GM12891 (cell line): ENCODE results near the gene CNIH2.

Source experiments
- PAX5 ChIP-seq: IDR thresholded peaks from 2 replicates; pipeline ENCODE4 v1.6.1; 2011; ENCODE audit warnings: low read length, moderate library complexity, mild to moderate bottlenecking; ENCODE audit not compliant: insufficient read depth, severe bottlenecking
- POLR2A ChIP-seq: IDR thresholded peaks from 2 replicates; pipeline ENCODE4 v1.6.1; 2011; ENCODE audit warnings: low read depth, low read length, control low read depth
- POLR2AphosphoS5 ChIP-seq: IDR thresholded peaks from 2 replicates; pipeline ENCODE4 v1.6.1; 2011; ENCODE audit warnings: low read depth, low read length, control low read depth
- SPI1 ChIP-seq: IDR thresholded peaks from 2 replicates; pipeline ENCODE4 v1.6.1; 2011; ENCODE audit warnings: low read depth, low read length, control low read depth
- TAF1 ChIP-seq: IDR thresholded peaks from 2 replicates; pipeline ENCODE4 v1.6.1; 2011; ENCODE audit warnings: low read depth, low read length, control low read depth

- TF ChIP-seq POLR2A (peak; percentile 74), POLR2AphosphoS5 (peak; percentile 56), TAF1 (peak; percentile 63), SPI1 (no peak), PAX5 (peak; percentile 5)
Observed at GRCh38 chr11:66268244-66268951, 9.6 kb upstream of the CNIH2 start, which contains the start of gene RAB1B.
